Activated CD4-positive, alpha-beta T cell treated with anti-CD3 and anti-CD28 coated beads for 24 hours (primary cell): ENCODE results near the gene ATP1B2.
"Not testable (repeated sequence)": the region's sequence is repeated elsewhere in the genome, so short reads cannot be mapped to it uniquely, and the experiment has no call there.

ENCODE experiments used
- DNase-seq, 2 donors: peaks; one replicate each; pipeline ENCODE4 v3.0.0-alpha.2; 2020; ENCODE audit warnings: low read depth in 2 of 2

The ATP1B2 gene

GRCh38 chr17:7634384-7634783, 16.3 kb upstream of the ATP1B2 start:
- DNase-seq, result peak in 1 of 2 donors; percentile 12

DNA sequence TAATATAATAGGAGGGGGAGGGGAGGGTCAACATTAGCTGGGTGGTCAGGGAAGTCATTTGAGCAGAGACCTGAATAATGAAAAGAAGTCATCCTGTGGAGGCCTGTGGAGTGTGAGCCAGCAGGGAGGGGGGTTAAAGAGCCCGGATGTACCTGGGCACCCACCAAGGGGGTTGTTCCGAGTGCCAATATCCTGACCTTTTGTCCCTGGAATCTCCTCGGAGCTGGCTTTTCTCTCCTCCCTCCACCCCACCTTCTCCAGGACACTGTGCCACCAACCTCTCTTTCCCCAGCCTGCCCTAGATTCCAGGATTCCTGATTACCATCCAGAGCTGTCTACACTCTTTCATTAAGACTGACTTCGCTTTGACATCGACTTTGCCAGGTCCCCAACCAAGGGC, 14.6 kb upstream of the ATP1B2 start:
- DNase-seq, result no peak

DNA sequence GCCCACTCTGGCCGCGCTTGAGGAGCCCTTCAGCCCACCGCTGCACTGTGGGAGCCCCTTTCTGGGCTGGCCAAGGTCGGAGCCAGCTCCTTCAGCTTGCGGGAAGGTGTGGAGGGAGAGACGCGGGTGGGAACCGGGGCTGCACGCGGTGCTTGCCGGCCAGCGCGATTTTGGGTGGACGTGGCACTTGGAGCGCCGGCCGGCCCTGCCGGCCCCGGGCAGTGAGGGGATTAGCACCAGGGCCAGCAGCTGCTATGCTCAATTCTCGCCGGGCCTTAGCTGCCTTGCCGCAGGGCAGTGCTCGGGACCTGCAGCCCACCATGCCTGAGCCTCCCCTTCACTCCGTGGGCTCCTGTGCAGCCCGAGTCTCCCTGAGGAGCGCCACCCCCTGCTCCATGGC, 9.9 kb upstream of the ATP1B2 start:
- no peak for DNase-seq

- DNase-seq, result not testable (repeated sequence)
Observed at GRCh38 chr17:7641635-7642034, 9.1 kb upstream of the ATP1B2 start.

- no peak for DNase-seq
Observed at GRCh38 chr17:7644775-7645174, 6.0 kb upstream of the ATP1B2 start.

DNA sequence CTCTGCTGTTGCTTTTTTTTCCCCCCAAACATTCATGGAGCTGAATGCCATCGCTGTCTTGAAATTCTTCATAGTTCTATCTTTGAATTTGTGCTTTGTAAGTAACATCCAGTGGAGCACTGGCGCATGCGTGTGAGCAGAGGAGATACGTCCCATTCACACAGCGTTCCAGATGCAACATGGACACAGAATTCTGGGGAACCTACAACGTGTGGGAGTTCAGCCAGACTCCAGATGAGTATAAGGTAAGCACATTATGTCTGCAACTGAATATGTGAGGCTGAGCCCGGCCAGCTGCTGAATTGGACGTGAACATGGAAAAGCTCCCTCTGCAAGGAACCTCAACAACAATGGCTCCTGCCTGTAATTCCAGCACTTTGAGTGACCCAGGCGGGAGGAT, 4.3 kb upstream of the ATP1B2 start:
- no peak for DNase-seq

DNA sequence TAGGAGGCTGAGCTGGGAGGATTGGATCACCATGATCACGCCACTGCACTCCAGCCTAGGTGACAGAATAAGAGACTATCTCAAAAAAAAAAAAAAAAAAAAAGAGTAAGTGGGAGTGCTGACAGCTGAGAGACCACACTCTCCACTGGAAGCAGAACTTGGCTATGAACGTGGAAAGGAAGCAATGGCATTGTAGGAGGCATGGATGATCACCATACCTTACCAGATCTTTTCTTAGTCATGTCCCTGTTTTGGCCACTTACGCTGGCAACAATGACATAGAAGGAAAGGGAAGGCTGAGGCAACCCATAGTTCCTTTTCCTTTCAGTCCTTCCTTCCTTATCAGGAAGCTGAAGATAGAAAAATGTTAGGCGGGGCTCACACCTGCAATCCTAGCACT, 3.7 kb upstream of the ATP1B2 start:
- no peak for DNase-seq

DNA sequence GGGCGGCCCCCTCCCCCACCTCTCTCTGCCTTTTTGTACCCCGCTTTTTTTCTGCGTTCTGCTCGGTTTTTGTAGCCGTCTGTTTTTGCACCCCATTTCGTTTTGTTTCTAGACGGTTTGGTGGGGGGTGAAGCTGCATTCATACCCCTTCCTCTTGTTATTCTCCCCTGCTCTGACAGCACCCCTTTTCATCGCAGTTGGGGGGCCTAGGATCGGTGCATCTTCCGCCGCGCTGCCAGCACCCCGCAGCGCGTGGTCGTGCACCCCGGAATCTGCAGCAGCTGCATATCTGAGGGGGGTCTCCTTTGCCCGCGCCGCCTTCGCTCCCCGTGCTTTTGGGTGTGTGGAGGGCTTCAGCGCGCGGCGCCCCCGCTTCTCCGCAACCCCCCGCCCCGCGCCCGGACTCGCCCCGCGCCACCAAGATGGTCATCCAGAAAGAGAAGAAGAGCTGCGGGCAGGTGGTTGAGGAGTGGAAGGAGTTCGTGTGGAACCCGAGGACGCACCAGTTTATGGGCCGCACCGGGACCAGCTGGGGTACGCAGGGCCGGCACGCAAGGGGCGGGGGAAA, 455 bp downstream of the ATP1B2 start:
- no peak for DNase-seq

DNA sequence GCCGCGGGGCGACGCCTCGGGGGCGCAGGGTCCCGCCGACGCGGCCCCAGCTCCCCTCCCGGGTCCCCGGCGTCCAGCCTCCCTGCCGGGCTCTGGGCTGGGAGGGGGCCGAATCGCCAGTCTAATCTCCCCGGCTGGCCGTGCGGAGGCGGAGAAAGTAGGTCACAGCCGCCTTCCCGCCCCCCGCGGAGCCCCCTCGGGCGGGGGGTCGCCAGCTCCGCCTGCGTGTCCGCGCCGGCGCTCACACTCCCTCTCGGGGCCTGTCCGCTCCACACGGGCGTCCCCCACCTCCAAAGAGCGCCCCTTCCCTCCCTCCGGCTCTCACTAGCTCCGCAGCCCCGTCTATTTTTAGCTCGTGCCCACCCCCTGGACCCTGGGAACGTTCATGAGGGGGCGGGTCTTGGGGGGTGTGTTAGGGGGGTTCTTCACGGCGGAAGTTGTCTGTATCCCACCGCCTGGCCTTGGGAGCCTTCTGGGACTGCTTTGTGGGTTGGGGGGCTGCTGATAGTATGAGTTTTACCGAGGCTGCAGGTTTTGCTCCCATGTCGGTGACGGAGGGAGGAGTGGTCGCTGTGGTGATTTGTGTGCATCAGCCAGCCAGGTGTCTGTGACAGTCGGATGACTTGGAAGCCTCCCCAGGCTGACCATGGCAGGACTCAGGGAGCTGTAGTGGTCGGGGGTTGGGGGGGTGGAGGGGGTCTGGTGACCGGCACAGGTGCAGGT, 1.1 kb downstream of the ATP1B2 start:
- no peak for DNase-seq

- no peak for DNase-seq
Observed at GRCh38 chr17:7652388-7653356, 1.9 kb downstream of the ATP1B2 start.

GRCh38 chr17:7654832-7655540, 4.3 kb downstream of the ATP1B2 start:
- no peak for DNase-seq

DNA sequence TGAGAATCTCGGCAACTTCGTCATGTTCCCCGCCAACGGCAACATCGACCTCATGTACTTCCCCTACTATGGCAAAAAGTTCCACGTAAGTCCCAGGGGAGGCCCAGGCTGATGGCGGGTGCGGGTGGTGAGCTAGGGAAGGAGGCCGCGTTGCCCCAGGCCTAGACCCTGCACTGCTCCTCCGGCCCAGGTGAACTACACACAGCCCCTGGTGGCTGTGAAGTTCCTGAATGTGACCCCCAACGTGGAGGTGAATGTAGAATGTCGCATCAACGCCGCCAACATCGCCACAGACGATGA, 4.8 kb downstream of the ATP1B2 start:
- DNase-seq, result no peak

GRCh38 chr17:7656958-7657609, 6.4 kb downstream of the ATP1B2 start:
- no peak for DNase-seq

GRCh38 chr17:7667656-7668406, 17.1 kb downstream of the ATP1B2 start:
- DNase-seq, result no peak

DNA sequence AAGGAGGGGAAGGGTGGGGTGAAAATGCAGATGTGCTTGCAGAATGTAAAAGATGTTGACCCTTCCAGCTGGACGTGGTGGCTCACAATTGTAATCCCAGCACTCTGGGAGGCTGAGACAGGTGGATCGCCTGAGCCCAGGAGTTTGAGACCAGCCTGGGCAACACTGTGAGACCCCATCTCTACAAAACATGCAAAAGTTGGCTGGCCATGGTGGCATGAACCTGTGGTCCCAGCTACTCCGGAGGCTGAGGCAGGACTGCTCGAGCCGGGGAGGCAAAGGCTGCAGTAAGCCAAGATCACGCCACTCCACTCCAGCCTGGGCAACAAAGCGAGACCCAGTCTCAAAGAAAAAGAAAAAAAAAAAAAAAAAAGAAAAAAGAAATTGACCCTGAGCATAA, 17.8 kb downstream of the ATP1B2 start:
- no peak for DNase-seq

DNA sequence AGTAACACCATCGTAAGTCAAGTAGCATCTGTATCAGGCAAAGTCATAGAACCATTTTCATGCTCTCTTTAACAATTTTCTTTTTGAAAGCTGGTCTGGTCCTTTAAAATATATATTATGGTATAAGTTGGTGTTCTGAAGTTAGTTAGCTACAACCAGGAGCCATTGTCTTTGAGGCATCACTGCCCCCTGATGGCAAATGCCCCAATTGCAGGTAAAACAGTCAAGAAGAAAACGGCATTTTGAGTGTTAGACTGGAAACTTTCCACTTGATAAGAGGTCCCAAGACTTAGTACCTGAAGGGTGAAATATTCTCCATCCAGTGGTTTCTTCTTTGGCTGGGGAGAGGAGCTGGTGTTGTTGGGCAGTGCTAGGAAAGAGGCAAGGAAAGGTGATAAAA, 22.5 kb downstream of the ATP1B2 start:
- DNase-seq, result peak; percentile 25 to 37

GRCh38 chr17:7674934-7675333, 24.2 kb downstream of the ATP1B2 start:
- DNase-seq, result no peak

- no peak for DNase-seq
Observed at GRCh38 chr17:7676533-7676932, 25.8 kb downstream of the ATP1B2 start.

GRCh38 chr17:7677388-7678067, 26.8 kb downstream of the ATP1B2 start:
- no peak for DNase-seq

DNA sequence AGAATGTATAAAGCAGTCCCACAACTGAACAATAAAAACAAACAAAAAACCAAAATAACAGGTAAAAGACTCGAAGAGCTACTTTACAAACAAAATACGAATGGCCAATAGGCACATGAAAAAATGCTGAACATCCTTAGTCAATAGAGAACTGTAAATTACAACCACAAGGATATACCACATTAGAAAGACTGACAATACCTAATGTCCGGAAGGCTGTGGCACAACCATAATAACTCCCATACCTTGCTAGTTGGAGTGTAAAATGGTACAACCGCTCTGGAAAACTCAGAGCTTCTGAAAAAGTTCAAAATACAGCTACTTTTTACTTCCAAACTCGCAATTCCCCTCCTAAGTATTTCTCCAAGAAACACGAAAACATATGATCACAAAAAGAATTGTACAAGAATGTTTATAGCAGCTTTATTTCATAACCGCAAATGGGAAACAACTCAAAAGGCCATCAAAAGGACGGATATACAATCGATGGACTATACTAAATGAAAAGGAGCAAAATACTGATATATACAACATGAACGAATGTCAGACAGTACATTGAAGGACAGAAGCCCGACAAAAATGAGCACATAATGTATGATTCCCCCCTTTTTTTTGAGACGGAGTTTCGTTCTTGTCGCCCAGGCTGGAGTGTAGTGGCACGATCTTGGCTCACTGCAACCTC, 34.3 kb downstream of the ATP1B2 start:
- no peak for DNase-seq
